ENCODE results near the gene MT1B. TPM values are rescaled to one million over a fixed set of nuclear protein-coding genes. Genes with fewer than 3 reads are reported as not detected.

The MT1B gene
- not detected for total RNA-seq

GRCh38 chr16:56651586-56651985 lies at the start of gene MT1B:
TSS of gene MT1B (plus strand) at chr16:56651886. CDS start at chr16:56651954, 68 bp downstream.
- DNase-seq = no peak

DNA sequence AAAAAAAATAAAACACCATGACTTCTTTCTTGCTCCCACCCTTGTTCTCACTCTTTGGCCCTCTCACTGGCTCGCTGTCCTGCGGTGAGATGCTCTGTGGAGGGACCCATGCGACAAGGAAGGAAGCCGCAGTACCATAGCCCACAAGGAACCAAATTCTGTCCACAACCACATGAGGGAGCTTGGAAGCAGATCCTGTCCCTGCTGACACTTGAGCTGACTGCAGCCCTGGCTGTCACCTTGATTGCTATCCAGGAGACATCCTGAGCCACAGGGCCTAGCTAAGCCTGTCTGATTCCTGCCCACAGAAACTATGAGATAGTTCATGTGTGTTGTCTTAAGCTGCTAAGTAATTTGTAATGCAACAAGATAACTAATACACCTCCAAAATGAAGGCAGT lies 48.1 kb upstream of the MT1B start:
- no peak for DNase-seq

GRCh38 chr16:56604966-56605365 lies 46.7 kb upstream of the MT1B start:
- no peak for DNase-seq

GRCh38 chr16:56605475-56605874 lies 46.2 kb upstream of the MT1B start:
- DNase-seq = no peak

GRCh38 chr16:56606071-56606475 lies 45.6 kb upstream of the MT1B start:
- DNase-seq = no peak

DNA sequence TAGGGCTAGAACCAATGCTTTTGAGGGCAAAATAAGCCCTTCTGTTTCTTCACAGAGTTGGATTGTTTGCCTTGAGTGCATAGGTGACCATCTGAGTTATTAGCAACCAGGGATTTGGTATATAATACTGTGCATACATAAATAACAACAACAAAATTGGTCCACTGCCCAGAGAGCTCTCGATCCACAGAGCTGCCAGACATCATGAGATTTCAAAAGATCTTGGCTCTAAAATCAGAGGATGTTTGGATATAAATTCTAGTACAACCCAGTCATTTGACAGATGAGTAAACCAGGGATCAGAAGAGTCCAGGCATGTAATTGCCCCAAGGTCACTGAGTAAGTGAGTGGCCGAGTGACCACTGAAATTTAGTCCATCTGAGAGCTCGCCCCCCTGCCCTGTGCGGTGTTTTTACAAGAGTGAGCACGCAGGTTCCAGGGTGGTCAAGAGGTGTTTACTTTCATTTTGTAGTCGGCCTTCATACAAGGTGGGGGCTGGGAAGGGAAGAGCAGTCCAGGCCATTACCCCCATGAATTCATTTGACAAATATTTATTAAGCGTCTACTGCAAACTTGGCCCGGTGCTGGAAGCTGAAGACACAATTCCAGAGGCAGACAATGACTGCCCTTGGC lies 45.1 kb upstream of the MT1B start:
- no peak for DNase-seq

DNA sequence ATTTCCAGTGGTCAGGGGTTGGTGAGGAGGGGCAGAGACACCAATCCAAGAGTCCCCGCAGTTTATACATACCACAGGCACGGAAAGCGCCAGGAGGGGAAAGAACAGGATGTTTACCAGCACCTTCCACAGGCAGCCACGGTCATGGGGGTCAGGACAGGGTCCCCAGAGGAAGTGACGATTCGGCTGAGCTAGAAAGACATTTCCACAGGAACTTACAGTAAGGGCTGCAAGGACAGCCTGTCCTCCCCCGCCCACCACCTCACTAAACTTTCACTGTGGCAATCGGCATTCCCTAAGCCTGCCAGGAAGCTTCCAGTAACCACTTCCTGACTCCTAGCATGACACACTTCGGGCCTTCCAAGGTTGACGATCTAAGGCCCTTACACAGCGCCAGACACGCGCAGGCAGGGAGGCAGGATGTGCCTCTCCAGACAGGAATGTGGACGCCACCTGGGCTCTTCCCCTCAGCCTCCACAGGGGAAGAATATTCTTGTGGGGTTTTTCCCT lies 44.5 kb upstream of the MT1B start:
- no peak for DNase-seq

GRCh38 chr16:56607675-56608042 lies 44.0 kb upstream of the MT1B start:
- no peak for DNase-seq

GRCh38 chr16:56608043-56608875 lies 43.4 kb upstream of the MT1B start, which contains the start of gene MT2A:
TSS of gene MT2A (plus strand) at chr16:56608584. CDS start at chr16:56608656, 72 bp downstream.
- DNase-seq = peak; percentile 85

DNA sequence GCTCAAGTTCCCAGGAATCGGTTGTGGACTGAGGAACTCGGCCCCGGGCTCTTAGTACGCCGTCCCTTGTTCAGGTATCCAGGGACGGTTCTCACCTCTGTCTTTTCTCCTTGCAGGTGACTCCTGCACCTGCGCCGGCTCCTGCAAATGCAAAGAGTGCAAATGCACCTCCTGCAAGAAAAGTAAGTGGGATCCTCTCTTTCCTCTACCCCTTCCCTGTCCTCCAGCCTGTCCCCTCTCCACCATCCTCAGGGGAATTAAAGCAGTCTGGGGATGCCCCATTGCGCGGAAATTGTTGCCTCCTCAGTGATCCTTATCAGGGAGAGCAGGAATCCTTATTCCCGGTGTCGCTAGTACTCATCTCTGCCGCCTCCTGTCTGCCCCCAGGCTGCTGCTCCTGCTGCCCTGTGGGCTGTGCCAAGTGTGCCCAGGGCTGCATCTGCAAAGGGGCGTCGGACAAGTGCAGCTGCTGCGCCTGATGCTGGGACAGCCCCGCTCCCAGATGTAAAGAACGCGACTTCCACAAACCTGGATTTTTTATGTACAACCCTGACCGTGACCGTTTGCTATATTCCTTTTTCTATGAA lies 42.7 kb upstream of the MT1B start:
- no peak for DNase-seq

DNA sequence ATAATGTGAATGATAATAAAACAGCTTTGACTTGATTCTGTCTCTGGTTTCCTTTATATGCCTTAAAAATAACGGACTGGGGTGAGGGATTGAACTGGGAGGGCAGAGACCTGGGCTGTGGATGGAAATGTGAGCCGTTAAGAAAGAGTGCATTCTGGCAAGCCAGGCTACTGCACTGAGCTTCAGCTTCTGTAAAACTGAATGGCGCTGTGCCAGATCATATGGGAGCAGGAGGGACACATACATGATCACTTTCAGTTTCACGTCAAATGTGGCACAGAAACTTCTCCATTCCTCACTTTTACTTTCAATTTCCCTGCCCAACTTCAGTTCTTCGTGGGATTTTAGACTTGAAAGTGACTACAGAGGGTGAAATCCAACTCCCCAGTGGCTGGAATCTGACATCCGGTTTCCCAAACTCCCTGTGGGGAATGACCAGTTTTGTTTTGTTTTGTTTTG lies 42.2 kb upstream of the MT1B start:
- DNase-seq = peak; percentile 50

GRCh38 chr16:56610017-56610608 lies 41.6 kb upstream of the MT1B start:
- DNase-seq = no peak

DNA sequence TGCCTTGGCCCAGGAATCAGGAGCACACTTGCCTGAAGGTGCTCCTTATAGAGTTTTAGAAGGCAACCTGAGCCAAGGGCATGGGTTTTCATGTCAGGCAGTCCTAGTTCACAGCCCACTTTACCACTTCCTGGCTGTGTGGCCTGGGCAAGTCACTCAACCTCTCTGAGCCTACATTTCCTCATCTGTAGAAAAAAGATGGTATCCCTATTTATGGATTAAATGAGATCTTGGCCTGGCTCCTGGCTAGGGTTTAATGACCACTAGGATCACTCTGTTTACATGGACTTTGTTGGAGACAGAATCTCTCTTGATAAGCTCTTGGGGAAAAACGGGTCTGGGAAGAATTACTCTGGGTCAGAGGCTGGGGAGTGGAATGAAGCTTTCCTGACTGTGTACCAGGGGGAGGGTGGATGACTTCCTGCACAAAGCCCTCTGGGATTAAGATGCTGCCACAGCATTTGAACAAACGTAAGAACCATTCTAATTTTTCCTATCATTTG lies 41.0 kb upstream of the MT1B start:
- DNase-seq = no peak

DNA sequence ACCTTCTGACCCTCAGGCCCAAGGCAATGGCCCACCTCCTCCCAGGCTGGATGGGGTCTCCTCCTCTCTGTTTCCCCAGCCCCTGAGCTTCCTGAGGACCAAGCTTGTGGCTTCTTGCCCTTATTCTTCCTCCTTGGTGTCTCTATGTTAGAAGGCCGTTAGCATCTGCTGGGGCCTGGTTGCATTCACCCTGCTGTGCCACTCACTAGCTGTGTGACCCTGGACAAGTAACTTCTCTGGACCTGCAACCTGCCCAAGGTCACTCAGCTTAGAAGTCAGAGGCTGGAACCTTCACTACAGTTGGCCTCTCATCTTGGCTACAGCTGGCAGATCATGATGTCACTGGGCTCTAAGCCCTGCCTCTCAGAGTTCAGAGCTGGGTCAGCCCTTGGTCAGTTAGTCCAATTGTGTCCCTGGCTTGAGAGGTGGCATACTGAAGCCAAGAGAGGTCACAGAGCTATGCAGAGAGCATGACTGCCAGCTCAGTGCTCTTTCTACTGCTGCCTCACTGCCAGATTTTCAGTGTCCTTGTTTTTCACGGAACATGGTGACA lies 40.3 kb upstream of the MT1B start:
- no peak for DNase-seq

DNA sequence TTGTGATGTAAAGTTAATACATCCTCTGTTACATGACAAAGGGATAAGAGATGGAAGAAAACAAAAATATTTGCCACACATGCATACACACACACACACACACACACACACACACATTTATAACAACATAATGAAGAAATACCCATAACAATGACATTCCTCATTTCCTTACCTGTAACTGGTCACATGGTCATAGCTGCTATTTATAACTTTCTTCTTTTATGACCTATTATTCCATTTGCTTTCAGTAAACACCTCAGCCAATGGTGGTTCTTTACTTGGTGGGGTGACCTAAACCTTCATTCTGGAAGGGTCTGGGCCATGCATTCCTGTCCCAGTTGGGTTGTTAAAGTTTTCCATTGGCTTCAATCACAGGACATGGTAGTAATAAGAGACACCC lies 38.0 kb upstream of the MT1B start:
- no peak for DNase-seq

GRCh38 chr16:56614549-56614991 lies 37.1 kb upstream of the MT1B start:
- DNase-seq = no peak

DNA sequence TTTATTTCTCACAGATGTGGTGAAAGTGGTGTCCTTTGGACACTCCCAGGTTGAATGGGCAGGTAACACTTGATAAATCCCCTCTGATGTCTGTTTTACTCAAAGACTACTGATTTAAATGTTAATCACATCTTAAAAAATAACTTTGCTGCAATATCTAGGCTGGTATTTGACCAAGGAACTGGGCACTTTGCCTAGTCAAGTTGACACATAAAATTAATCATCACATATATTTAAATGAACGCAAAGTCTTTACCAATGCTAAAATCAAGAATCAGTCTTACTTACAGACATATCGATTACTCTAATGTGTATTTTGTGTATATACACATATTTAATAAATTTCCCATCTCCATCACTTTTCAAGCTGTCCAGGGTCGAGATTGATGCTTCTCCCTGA lies 36.3 kb upstream of the MT1B start:
- DNase-seq = no peak

GRCh38 chr16:56616608-56617211 lies 35.0 kb upstream of the MT1B start:
- no peak for DNase-seq

DNA sequence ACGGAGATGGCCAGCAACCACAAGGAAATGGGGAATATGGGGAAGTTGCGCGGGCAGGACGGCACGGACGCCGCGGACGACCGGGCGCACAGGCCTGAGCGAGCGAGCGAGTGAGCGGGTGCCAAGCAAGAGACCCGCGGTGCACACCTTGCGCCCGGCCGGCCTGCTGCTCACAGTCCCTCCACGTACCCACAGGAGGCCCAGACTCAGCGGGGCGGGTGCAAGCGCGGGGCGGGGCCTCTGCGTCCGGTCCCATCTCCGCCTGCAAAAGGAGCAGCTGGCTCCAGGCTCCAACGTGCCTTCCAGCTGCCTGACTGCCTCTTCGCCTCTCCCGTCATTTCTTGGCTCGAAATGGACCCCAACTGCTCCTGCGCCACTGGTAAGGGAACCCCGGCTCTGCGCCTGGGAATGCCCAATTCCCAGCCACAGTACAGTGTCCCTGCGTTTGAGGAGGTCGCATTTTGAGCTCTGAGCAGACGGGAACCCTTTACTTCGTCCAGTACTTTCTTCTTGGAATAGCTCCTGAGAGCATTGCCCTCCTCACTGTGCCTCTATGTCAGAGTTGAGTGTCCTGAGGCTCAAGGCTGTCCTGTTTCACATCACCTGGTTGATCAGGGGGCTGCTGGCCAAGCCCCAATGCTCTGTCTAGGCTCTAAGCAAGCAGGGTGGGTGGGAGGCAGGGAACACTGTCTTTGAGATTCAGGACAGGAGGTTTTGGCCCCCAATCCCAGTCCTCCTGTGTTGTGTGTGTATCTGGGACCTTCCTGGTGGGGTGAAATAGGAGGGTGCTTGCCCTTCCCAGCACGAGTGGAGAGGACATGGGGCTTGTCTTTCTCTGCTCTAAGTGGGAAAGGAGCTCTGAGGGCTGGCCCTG lies 34.2 kb upstream of the MT1B start:
- no peak for DNase-seq

DNA sequence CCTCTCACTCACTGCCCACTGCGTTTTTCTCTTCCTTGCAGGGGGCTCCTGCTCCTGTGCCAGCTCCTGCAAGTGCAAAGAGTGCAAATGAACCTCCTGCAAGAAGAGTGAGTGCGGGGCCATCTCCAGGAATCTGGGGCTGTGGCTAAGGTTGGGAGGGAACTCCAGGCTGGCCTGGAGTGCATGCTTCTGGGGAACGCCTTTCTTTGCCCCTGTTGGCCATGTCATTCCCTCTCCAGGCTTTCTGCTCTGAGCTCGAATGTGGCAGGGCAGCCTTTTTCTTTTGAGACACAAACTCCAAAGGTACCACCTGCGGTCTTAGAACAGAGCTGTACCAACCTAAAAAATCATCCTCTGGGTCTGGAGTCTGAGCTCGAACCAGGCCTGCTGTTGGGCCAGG lies 33.5 kb upstream of the MT1B start:
- DNase-seq = no peak
